Measurements from ENCODE around the gene SLC4A2.

SLC4A2 gene

GRCh38 chr7:151110941-151111645 is 51.7 kb downstream of the SLC4A2 start:
- in situ Hi-C loops (cut with HindIII; ENCODE audit: low sequenced_read_pairs), result no loop called here

DNA sequence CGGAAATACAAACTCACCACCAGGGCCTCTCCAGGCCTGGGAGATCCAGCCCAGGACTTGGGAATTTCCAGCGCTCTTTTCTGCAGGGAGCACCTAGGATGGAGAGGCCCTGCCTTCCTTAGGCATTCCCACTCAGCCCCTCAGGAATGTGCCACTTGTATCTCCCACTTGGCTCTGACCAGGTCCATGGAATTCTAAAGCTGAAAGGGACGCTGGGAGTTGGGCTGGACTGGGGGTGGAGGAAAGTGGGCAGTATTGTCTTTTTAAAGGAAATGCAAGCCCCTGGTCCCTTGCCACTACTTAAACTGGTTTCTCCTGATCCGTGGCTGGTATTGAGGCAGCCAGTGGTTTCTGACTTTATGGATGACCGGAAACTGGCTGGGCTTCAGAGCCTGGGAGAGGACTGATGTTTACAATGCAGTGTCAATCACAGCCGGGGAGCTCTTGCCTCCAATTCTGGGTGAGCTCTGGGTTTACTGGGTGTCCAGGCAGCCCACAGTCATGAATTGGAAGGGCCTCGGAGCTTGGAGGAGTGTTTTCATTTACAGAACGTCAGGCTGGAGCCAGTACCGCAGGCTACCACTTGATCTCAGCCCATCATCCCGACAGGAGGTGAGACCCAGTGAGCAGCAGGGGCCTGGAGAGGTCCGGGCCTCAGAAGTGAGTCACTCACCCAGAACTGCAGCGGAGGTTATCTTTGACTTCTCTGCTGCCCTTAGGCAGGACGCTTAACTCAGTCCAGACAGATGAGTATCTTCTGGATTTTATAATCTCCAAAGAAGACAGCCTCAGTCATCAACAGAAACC is 54.2 kb downstream of the SLC4A2 start:
- in situ Hi-C loops (cut with HindIII; ENCODE audit: low sequenced_read_pairs), result no loop called here

DNA sequence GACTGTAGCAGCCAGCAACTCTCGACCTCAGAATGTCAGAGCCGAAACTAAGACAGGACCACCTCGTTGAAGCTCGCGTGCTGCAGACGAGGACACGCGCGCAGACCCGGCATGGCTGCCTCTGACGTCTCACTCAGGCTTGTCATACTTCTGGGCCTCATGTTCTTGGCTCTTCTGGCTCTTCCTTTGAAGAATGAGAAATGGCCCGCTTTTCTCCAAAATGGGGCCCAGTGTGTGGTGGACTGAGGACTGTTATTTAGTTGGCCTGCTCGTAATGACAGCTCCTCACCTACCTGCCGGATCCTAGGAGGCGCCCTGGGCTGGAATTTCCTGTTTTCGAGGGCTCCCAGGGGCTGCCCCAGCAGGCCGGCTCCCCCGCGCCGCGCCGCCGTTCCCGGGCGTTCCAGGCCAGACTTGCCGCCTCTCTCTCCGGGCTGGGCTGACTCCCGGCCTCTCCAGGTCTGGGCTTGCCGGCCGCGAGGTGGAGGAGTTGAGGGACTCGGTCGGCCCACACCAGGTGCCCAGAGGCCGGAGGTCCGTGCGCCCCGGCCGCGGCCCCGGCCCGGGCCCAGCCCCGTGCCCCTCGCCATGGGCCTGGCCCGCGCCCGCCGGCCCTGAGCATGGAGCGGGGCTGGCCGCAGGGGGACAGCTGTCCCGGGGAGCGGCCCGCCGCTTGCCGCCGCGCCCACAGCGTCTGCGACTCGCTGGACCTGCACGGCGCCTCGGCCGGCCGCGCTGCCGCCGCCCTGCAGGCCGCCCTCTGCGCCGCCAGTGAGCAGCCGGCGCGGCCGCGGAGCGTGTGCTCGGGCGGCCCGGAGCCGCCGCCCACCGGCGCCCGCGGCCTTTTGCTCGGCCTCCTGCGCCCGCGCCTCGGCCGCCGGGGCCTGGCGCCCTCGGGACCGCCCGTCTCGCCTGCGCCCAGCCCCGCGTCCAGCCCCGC is 55.0 kb downstream of the SLC4A2 start:
- in situ Hi-C loops (cut with HindIII; ENCODE audit: low sequenced_read_pairs), result no loop called here

DNA sequence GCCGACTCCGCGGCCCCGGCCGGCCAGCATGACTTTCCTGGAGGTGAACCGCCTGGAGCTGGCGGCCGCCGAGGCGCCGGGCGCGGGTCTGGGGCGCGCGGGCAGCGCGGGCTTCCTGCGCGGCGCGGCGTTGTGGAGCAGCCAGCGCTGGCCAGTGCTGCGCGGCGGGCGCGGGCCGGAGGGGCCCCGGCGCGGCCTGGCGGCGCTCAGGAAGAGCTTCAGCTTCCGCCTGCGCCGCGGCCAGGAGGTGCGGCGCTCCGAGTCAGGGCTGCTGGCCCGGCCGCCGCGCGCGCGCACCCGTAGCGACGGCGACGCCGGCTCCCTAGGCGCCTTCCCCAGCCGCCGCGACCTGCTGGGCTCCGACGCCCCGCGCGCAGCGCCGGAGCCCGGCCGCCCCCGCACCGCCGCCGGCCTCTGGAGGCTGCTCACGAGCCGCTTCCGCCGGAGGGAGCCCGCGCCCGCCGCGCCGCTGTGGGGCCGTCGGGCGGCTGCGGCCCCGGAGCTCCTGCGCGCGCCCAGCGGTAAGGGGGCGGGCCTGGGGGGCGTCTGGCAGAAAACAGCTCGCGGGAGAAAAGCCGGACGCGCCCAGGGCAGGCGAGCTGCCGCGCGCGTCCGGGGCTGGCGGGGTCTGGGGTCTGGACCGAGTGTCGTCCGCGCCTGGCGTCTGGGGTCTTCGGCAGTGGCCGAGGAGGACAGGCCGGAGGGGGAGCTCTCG is 55.9 kb downstream of the SLC4A2 start:
- in situ Hi-C loops (cut with HindIII; ENCODE audit: low sequenced_read_pairs), result no loop called here

- in situ Hi-C loops (cut with HindIII; ENCODE audit: low sequenced_read_pairs), result no loop called here
These were observed 56.5 kb downstream of the SLC4A2 start for GRCh38 chr7:151115836-151116418.

- in situ Hi-C loops (cut with HindIII; ENCODE audit: low sequenced_read_pairs), result no loop called here
These were observed 57.4 kb downstream of the SLC4A2 start for GRCh38 chr7:151116603-151117440.

DNA sequence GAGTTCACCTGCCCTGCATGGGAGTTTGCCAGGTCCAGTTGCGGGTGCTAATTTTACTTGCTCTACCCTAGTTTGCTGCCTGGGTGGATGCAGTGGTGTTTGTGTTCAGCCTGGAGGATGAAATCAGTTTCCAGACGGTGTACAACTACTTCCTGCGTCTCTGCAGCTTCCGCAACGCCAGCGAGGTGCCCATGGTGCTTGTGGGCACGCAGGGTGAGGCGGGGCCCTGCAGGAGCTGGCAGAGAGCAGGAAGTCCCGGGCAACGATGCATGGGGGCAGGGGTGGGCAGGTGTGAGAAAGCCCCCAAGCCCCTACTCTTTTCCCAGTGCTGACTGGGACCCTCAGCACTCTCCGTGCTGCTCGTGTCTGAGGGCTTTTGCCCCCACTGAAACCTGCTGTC is 58.2 kb downstream of the SLC4A2 start:
- in situ Hi-C loops (cut with HindIII; ENCODE audit: low sequenced_read_pairs), result no loop called here

DNA sequence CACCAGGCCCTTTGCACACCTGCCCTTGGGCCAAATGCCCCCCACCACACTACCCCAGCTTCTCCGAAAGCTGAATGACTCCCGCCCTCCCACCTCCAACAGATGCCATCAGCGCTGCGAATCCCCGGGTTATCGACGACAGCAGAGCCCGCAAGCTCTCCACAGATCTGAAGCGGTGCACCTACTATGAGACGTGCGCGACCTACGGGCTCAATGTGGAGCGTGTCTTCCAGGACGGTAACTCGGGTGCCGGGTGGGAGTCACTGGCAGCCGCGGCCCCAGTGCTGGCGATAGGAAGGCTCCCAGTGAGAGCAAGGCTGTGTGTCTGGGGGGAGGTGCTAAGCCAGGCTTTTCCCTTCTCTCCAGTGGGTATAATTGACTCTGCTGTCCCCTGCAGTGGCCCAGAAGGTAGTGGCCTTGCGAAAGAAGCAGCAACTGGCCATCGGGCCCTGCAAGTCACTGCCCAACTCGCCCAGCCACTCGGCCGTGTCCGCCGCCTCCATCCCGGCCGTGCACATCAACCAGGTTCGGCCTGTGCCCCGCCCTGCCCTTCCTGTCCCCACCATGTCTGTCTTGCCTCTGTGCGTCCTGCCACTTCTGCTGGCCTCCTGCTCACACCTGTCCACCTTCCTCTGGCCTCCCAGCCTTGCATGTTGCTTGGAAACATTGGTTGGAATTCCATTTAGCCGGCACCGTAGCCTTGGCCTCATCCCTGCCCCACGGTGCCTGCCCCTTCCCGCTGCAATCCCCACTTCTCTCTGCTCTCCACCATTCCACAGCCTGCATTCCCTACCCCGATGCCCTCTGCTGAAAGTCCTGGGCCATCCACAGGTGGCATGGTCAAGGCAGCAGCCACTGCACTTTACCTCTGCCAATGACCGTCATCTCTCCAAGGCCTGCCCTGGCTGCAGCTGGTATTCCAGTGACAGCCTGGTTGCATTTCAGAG is 59.0 kb downstream of the SLC4A2 start:
- in situ Hi-C loops (cut with HindIII; ENCODE audit: low sequenced_read_pairs), result no loop called here

DNA sequence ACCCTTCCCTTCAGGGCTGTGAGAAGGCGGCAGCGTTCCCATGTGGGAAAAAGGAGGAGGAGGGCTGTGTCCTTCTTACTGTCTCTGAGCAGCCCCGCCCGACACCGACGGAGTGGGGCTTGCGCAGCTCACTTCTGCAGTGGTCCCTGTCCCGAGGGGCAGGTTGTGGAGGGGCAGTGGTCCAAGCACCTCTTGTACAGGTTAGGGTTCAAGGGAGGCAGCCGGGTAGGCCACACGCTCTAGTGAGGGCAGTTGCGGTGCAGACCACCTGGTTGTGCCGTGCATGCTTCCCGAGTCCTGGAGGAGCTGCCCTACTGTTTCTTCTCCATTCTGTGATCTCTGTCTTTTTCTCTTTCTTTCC is 59.6 kb downstream of the SLC4A2 start:
- in situ Hi-C loops (cut with HindIII; ENCODE audit: low sequenced_read_pairs), result no loop called here

GRCh38 chr7:151119902-151120301 is 60.5 kb downstream of the SLC4A2 start:
- in situ Hi-C loops (cut with HindIII; ENCODE audit: low sequenced_read_pairs), result no loop called here

DNA sequence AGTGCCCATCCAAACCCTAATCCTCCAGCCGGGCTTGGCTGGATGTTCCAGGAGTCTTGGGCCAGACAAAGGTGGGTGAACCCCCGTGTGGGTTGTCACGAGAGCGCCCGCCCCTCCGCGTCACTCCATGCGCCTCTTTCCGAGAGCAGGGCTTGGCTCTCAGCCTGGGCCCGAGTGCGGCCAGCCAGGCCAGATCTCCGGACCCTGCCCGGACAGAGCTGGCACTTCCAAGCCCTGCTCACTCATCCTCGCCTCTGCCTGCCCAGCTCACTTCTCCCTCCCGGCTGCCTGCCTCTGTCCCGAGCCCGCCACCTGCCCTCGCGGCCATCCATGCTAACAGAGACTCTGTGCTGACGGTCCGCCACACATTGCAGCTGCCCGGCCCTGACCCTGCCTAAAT is 61.5 kb downstream of the SLC4A2 start:
- in situ Hi-C loops (cut with HindIII; ENCODE audit: low sequenced_read_pairs), result no loop called here

GRCh38 chr7:151121380-151122170 is 62.2 kb downstream of the SLC4A2 start:
- in situ Hi-C loops (cut with HindIII; ENCODE audit: low sequenced_read_pairs), result no loop called here

DNA sequence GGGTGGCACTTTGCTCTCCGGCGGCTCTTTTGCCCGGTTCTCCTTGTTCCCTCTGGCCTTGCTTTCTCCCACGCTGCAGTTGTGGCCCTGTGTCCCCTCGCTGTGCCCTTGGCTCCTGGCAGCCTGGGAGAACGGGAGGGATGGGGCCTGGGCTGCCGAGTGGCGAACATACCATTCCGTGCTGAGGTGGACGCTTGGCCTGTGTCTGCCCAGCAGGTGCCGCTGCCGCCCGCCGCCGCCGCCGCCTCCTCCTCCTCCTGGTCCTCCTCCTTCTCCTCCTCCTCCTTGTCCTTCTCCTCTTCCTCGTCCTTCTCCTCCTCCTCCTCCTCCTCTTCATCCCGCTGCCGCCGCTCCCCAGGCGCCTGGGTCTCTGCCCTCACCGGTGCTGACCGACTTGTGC is 62.9 kb downstream of the SLC4A2 start:
- in situ Hi-C loops (cut with HindIII; ENCODE audit: low sequenced_read_pairs), result no loop called here

- in situ Hi-C loops (cut with HindIII; ENCODE audit: low sequenced_read_pairs), result no loop called here
These were observed 63.4 kb downstream of the SLC4A2 start for GRCh38 chr7:151122796-151123157.

DNA sequence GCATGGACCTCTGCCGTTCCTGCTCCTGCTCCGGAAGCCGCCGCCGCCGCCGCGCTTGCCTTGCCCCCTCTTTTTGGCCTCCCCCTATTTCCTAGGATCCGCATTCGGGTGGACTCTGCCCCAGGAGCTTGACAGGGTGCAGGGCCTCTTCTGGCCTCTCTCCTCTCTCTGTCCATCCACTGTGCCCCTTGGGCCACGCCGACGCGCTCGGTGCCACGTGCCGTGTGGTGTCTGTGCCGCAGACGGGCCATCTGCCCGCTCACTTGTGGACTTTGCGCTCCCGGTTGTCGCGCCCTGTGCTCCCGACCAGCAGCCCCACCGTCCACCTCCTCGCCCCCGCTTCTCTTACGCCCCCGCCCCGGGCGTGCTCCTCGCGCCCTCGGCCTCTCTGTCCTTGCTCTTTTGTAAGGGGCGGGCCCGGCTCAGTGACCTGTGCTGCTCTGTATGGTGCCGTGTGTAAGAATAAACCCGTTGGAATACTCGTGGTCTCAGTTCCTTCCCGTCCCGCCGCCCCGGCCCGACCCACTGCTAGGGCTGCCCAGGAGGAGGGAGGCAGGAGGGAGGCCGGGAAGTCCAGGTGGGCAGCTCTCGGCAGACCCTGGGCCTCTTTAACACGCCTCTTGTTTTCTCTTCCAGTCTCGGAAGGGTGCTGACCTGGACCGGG is 63.9 kb downstream of the SLC4A2 start:
- in situ Hi-C loops (cut with HindIII; ENCODE audit: low sequenced_read_pairs), result no loop called here

GRCh38 chr7:151123822-151124464 is 64.6 kb downstream of the SLC4A2 start:
- in situ Hi-C loops (cut with HindIII; ENCODE audit: low sequenced_read_pairs), result no loop called here

- in situ Hi-C loops (cut with HindIII; ENCODE audit: low sequenced_read_pairs), result no loop called here
These were observed 65.1 kb downstream of the SLC4A2 start for GRCh38 chr7:151124481-151124880.
